Tibial nerve (tissue), 4 donors: ENCODE measurements around the gene DGCR2. TPM values are rescaled to one million over a fixed set of nuclear protein-coding genes. Genes with fewer than 3 reads are reported as not detected.
"Not testable (repeated sequence)": the region's sequence is repeated elsewhere in the genome, so short reads cannot be mapped to it uniquely, and the experiment has no call there.

Source experiments
- DNase-seq, 2 donors: peaks; one replicate each; pipeline ENCODE4 v3.0.0-alpha.2; 2019; ENCODE audit warnings: low spot score in 2 of 2
- H3K27ac ChIP-seq, 4 donors: fragments of 200-600 bp; sonication (generic) in 3 of 4; one replicate each; pipeline ENCODE4 v1.5.1; 2017 to 2019; ENCODE audit warnings: mild to moderate bottlenecking in 1 of 4
- H3K27me3 ChIP-seq, 2 donors: fragments of 200-600 bp; sonication (generic) in 1 of 2; one replicate each; pipeline versions ENCODE4 v1.5.1 to v1.6.0; 2017 to 2019
- H3K36me3 ChIP-seq, 3 donors: fragments of 200-600 bp; sonication (generic); one replicate each; pipeline ENCODE4 v1.5.1; 2018 to 2019
- H3K4me1 ChIP-seq, 4 donors: fragments of 200-600 bp; sonication (generic) in 3 of 4; one replicate each; pipeline ENCODE4 v1.5.1; 2017 to 2019
- H3K4me3 ChIP-seq, 4 donors: fragments of 200-600 bp; sonication (generic) in 3 of 4; one replicate each; pipeline ENCODE4 v1.5.1; 2017 to 2019; ENCODE audit warnings: mild to moderate bottlenecking in 1 of 4, moderate library complexity in 1 of 4
- H3K9me3 ChIP-seq, 4 donors: fragments of 200-600 bp; sonication (generic) in 3 of 4; one replicate each; pipeline ENCODE4 v1.5.1; 2017 to 2019
- CTCF ChIP-seq, 5 experiments: fragments of 200-600 bp in 3 of 5; fragments of 450-650 bp in 2 of 5; sonication (generic) in 3 of 5; IDR thresholded peaks; one replicate each; pipeline ENCODE4 v1.5.1; 2016 to 2019; ENCODE audit warnings: antibody characterized with exemption in 5 of 5, mild to moderate bottlenecking in 3 of 5, moderate library complexity in 2 of 5
- EP300 ChIP-seq, 2 donors: sonication (generic); formaldehyde crosslinking; IDR thresholded peaks; one replicate each; pipeline ENCODE4 v1.6.1; 2017; ENCODE audit warnings: antibody characterized with exemption in 2 of 2, mild to moderate bottlenecking in 1 of 2
- POLR2A ChIP-seq, 2 donors: fragments of 450-650 bp; IDR thresholded peaks; one replicate each; pipeline ENCODE4 v1.6.1; 2017; ENCODE audit warnings: antibody characterized with exemption in 2 of 2, mild to moderate bottlenecking in 2 of 2, moderate library complexity in 2 of 2
- WGBS, 2 donors: methylation state at CpG; one replicate each; pipeline ENCODE4 v1.1.5; 2018; 5-methylcytosine and 5-hydroxymethylcytosine counted together
- total RNA-seq, 4 donors: library from RNA; depleted of rRNA; stranded (reverse); fragments of >200 nt; gene quantifications; one replicate each; pipeline ENCODE4 v1.1.0, GENCODE V29; 2016

Gene DGCR2
- total RNA-seq, 4 donors from 2014 or later: 57.6 to 68.0 (median 58.9) TPM

DNA sequence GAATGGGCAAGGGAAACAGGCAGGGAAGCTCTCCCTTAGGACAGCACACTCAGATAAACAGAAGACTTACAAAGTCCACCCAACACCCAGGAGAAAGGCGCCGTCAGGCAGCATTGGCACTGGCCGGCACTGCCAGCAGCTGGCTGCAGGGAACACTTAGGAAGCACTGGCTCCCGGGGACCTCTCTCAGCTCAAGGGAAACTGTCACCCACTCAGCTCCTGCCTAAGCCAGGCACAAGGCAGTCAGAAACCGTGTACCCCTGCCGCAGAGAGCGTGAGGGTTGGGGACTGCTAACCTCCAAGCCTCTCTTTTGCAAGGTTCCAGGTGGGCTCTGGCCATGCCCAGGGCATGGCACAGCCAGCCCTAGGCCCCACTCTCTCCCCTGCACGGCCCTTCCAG is 64.7 kb downstream of the DGCR2 start:
- no peaks in the 10 kb centered on the region for H3K4me1 ChIP-seq
- H3K27me3 ChIP-seq: no peaks in the 10 kb centered on the region
- peaks cover 0 to 95% (median 20%) of the 10 kb centered on the region in 3 donors for H3K36me3 ChIP-seq
- H3K9me3 ChIP-seq: no peaks in the 10 kb centered on the region
- H3K27ac ChIP-seq: no peak overlapping the region
- no peak overlapping the region for H3K4me3 ChIP-seq
- no peak for TF ChIP-seq CTCF (IDR thresholded peaks at IDR 0.05)
- TF ChIP-seq POLR2A (IDR thresholded peaks at IDR 0.05): no peak
- no peak for TF ChIP-seq EP300 (IDR thresholded peaks at IDR 0.05)
- WGBS, 2 donors: 85 to 88% methylated on average over 6 to 8 of the region's 8 CpGs
- no peak for DNase-seq

DNA sequence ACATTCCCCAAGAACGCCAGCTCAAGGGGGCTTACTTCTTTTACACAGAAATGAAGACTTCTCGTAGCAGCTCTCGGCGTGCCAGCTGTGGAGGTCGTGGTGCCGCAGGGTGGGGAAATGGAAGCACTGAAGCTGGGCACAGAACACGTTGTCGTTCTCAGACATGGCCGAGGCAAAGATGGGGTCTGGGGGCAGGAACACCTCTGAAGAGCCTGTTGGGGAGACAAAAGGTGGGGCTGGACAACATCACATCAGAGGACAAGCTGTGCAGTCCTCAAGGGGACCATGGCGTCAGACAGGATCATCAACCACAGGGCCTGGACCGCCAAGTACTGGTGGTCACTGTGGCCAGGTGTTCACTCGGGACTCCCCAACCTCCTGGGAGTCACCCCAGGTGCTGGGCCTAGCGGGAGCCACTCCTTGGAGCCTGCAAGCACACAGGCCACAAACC is 65.2 kb downstream of the DGCR2 start:
- 94 to 96% methylated on average over 13 of the region's 13 CpGs for WGBS, 2 donors

DNA sequence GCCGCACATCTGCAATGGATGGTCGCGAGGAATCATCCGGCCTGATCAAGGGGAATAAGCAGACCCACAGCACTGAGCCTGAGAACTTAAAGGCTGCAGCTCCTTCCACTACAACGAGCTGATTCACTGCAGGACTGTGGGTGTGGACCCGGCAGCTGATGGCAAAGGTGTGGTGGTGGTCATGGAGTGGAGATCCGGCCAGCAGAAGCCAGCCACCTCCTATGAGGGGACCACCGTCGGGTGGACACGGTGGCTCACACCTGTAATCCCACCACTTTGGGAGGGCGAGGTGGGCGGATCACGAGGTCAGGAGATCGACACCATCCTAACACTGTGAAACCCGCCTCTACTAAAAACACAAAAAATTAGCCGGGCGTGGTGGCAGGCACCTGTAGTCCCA is 66.4 kb downstream of the DGCR2 start:
- WGBS, 2 donors: 92 to 96% methylated on average over 13 to 17 of the region's 17 CpGs
- Histone ChIP-seq H3K27ac (no peak overlapping the region), H3K27me3 (no peaks in the 10 kb centered on the region), H3K36me3 (peaks cover 0 to 92% (median 15%) of the 10 kb centered on the region in 3 donors), H3K9me3 (no peaks in the 10 kb centered on the region), H3K4me1 (no peaks in the 10 kb centered on the region), H3K4me3 (no peak overlapping the region)
- TF ChIP-seq CTCF (IDR thresholded peaks at IDR 0.05): no peak
- TF ChIP-seq POLR2A (IDR thresholded peaks at IDR 0.05): no peak
- no peak for TF ChIP-seq EP300 (IDR thresholded peaks at IDR 0.05)
- no peak for DNase-seq

More for the DNA sequence above, 65.2 kb downstream of the DGCR2 start:
- TF ChIP-seq POLR2A (IDR thresholded peaks at IDR 0.05): no peak
- no peak for TF ChIP-seq EP300 (IDR thresholded peaks at IDR 0.05)
- no peak for TF ChIP-seq CTCF (IDR thresholded peaks at IDR 0.05)
- DNase-seq: no peak
- Histone ChIP-seq H3K27me3 (no peaks in the 10 kb centered on the region), H3K4me1 (no peaks in the 10 kb centered on the region), H3K9me3 (no peaks in the 10 kb centered on the region), H3K27ac (no peak overlapping the region), H3K36me3 (peaks cover 0 to 95% (median 15%) of the 10 kb centered on the region in 3 donors), H3K4me3 (no peak overlapping the region)

- Histone ChIP-seq H3K9me3 (no peaks in the 10 kb centered on the region), H3K4me1 (peaks cover 0 to 3% (median 0%) of the 10 kb centered on the region in 4 donors), H3K36me3 (peaks cover 0 to 88% (median 19%) of the 10 kb centered on the region in 3 donors), H3K27ac (no peak overlapping the region), H3K27me3 (no peaks in the 10 kb centered on the region), H3K4me3 (no peak overlapping the region)
- DNase-seq: no peak
- TF ChIP-seq POLR2A (IDR thresholded peaks at IDR 0.05) (no peak), EP300 (IDR thresholded peaks at IDR 0.05) (no peak), CTCF (IDR thresholded peaks at IDR 0.05) (no peak)
- 82 to 91% methylated on average over 3 to 4 of the region's 4 CpGs for WGBS, 2 donors
Measured at GRCh38 chr22:19052941-19053541, 69.2 kb downstream of the DGCR2 start.

DNA sequence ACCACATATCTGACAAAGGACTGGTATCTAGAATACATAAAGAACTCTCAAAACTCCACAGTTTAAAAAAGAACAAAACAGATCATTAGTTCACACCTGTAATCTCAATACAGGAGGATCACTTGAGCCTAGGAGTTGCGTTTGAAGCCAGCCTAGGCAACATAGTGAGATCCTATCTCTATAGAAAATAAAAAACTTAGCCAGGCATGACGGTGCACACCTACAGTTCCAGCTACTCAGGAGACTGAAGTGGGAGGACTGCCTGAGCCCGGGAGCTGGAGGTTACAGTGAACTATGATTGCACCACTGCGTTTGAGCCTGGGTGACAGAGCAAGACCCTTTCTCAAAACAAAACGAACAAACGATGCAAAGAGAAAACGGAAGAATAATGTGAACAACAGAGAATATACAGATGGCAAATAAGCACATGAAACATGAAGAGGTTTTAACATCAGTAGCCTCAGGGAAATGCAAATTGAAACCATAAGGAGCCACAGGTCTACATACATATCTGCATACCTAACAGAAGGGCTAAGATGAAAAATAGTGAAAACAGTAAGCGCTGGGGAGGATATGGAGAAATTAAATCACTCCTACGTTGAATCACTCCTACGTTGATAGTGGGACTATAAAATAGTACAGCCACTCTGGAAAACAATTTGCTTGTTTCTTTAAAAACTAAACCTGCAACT is 70.7 kb downstream of the DGCR2 start:
- Histone ChIP-seq H3K4me1 (peaks cover 0 to 3% (median 0%) of the 10 kb centered on the region in 4 donors), H3K36me3 (peaks cover 4 to 88% (median 34%) of the 10 kb centered on the region in 3 donors), H3K27ac (no peak overlapping the region), H3K27me3 (no peaks in the 10 kb centered on the region), H3K4me3 (no peak overlapping the region), H3K9me3 (no peaks in the 10 kb centered on the region)
- DNase-seq: no peak
- WGBS, 2 donors: 64 to 69% methylated on average over 10 of the region's 10 CpGs
- no peak for TF ChIP-seq EP300 (IDR thresholded peaks at IDR 0.05)
- TF ChIP-seq CTCF (IDR thresholded peaks at IDR 0.05): no peak
- TF ChIP-seq POLR2A (IDR thresholded peaks at IDR 0.05): no peak

- H3K36me3 ChIP-seq: peaks cover 4 to 88% (median 32%) of the 10 kb centered on the region in 3 donors
- not testable (repeated sequence) for H3K27ac ChIP-seq, H3K4me3 ChIP-seq, H3K4me1 ChIP-seq, H3K9me3 ChIP-seq, H3K27me3 ChIP-seq, DNase-seq
- 85 to 92% methylated on average over 4 of the region's 4 CpGs for WGBS, 2 donors
Measured at GRCh38 chr22:19050847-19051246, 71.4 kb downstream of the DGCR2 start.
